GM21515 (cell line): ENCODE data around the gene MEGF8.

Experiments
- ATAC-seq: cut with Tn5 transposase; IDR thresholded peaks from one replicate; pipeline ENCODE4 v1.9.1; 2021; ENCODE audit not compliant: unreplicated experiment

The MEGF8 gene

GRCh38 chr19:42325308-42325895, at the start of gene MEGF8:
Gene MEGF8 (plus strand): TSS chr19:42325635. CDS start chr19:42326244, 609 bp downstream.
- ATAC-seq = peak; percentile 85

GRCh38 chr19:42276284-42276683, 49.2 kb upstream of the MEGF8 start:
- no peak for ATAC-seq

GRCh38 chr19:42276821-42277220, 48.6 kb upstream of the MEGF8 start:
- ATAC-seq = no peak

- no peak for ATAC-seq
These were observed 47.5 kb upstream of the MEGF8 start for GRCh38 chr19:42277821-42278451.

GRCh38 chr19:42278452-42279154, 46.8 kb upstream of the MEGF8 start:
- no peak for ATAC-seq

GRCh38 chr19:42279155-42279901, 46.1 kb upstream of the MEGF8 start:
- ATAC-seq = no peak

- no peak for ATAC-seq
These were observed 45.3 kb upstream of the MEGF8 start for GRCh38 chr19:42279902-42280814.

- no peak for ATAC-seq
These were observed 44.7 kb upstream of the MEGF8 start for GRCh38 chr19:42280815-42281145.

- no peak for ATAC-seq
These were observed 44.1 kb upstream of the MEGF8 start for GRCh38 chr19:42281146-42281826.

GRCh38 chr19:42281827-42282762, 43.3 kb upstream of the MEGF8 start:
- ATAC-seq = no peak

- ATAC-seq = no peak
These were observed 42.6 kb upstream of the MEGF8 start for GRCh38 chr19:42282819-42283187.

- ATAC-seq = peak; percentile 40
These were observed 42.0 kb upstream of the MEGF8 start for GRCh38 chr19:42283188-42284065.

GRCh38 chr19:42284066-42284501, 41.4 kb upstream of the MEGF8 start:
- ATAC-seq = peak; percentile 26

- no peak for ATAC-seq
These were observed 40.7 kb upstream of the MEGF8 start for GRCh38 chr19:42284591-42285341.

- ATAC-seq = no peak
These were observed 39.9 kb upstream of the MEGF8 start for GRCh38 chr19:42285541-42285941.

- no peak for ATAC-seq
These were observed 39.5 kb upstream of the MEGF8 start for GRCh38 chr19:42285988-42286348.

GRCh38 chr19:42286349-42287016, 39.0 kb upstream of the MEGF8 start:
- no peak for ATAC-seq
